GM18858 (cell line): Measurements from ENCODE around the gene PDGFC.

Experiments
- ATAC-seq: cut with Tn5 transposase; IDR thresholded peaks from one replicate; pipeline ENCODE4 v1.9.1; 2021; ENCODE audit not compliant: unreplicated experiment

Gene PDGFC

DNA sequence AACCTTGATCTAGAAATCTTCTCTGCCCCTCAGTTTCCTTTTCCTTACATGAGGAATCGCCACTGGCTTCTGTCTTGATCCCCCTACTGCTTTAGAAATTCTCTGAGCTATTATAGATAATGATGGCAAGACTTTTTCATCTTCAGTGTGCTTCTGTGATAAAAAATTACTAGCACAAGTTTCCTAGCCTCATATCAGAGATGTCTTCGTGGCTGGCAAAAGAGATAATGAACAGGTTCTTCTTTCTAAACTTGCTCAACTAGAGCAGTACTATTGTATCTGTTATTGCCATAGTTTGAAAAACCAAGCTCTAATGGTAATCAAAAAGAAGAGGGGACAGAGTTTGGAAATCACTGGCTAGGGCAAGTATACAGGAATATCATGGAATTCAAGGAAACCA is 4.1 kb upstream of the PDGFC start:
- no peak for ATAC-seq

DNA sequence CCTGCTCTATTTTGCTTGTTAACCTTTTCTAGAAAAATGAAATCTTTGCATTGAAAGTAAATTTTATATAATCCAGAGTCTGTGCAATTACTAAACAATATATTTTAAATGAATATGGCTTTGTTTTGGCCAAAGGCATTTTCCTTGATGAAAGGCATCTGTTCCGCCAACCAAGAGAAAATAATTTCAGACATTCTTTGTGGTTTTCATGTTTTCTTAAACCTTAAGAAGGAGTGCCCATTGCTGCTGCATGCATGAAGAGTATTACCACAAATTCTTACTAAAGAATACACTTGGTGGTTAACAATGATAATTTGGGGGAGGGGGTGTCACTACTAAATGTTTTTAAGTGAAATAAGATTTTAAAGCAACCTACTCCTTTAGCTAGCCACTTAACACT is 2.7 kb upstream of the PDGFC start:
- no peak for ATAC-seq

DNA sequence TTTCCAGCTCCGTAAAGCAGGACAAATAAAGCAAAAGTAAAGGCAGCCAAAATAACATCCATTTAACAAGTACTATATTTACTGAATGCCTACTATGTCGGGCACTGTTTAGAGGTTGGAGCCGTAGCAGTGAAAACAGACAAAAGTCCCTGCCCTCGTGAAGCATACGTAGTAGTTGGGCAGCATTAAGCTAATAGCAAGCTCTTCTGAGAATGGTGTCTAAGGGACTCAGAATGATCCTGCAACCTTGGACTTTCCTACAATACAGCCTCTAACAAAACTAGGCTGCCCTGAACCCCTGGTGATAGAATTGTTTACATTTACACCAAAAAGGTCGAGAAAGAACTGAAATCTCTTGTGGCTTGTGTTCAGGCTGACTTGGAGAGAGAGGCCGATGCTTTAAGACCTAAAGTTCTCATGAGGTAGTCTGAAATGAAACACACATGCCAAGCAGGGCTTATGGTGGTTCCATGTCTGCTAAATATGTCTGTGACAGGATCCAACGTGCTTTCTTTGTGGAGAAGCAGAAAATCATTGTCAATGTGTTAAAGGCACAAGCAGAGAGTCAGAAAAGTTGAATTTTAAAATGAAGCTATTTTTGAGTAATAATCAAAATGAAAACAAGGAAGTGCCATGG is 898 bp upstream of the PDGFC start:
- ATAC-seq = no peak

DNA sequence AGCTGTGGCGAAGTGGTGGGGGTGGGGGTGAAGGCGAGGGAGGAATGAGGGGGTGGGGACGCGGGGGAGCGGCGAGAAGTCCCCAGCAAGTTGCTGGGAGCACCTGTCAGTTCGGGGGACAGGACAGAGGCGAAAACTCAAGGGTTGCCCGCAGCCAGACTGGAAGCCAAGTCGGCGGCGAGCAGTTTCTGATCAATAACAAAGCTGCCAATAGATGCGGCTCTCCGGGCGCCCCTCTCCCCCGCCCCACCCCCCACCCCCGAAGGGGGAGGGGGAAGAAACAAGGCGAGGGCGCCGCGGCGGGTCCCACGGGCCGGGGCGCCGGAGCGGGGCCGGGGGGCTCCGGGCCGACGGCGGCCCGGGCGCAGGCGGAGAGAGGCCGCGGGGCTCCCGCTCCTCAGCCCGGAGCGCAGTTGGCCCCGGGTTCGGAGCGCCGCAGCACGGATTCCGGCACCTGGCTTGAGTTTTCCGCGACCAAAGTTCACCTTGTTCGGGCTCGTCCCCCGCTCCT is 379 bp downstream of the PDGFC start:
- no peak for ATAC-seq

DNA sequence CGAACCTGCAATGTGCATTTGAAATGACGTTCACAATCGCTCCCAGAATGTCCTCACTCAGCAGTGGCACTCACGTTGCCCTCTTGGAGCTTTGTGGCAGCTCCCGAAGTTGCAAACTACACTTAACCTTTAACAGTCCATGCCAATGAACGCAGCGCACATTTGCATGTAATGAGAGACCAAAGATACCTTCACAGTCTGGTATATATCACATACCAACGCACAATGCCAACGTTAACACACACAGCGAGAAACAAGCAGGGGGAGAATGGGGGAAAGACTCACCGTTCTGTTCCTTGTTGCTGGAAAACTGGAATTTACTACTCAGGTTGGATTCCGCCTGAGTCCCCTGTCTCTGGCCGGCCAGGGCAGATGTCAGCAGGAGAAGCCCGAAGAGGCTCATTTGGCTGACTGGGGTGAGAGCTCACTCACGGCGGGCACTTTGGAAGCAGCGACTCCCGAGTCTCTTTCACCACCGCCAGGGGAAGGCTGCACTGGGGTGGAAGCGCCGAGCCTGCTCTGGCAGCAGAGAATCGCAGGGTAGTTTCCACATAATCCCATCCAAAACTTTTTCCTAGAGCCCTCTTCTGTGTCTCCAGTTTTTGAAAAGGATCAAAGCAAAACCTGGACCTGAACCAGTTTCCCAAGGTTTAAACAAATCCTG is 966 bp downstream of the PDGFC start:
- no peak for ATAC-seq

DNA sequence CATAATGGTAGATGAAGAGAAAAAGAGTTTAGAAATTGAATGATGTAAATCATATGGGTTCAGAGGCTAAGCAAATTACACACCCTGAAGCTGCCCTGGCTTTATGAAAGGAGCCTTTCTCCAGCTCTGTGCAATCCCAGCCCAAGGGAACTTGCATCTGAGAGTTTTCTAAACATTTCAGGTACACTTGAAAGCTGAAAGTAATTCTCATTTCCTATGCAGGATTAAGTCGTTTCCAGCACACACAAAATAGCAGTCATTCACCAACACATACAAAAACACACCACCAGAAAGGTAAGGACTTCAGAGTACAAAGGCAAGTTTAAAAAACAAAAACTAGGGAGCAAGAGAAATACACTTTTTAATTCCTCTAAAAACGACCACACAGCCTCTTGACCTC is 1.7 kb downstream of the PDGFC start:
- ATAC-seq = no peak

DNA sequence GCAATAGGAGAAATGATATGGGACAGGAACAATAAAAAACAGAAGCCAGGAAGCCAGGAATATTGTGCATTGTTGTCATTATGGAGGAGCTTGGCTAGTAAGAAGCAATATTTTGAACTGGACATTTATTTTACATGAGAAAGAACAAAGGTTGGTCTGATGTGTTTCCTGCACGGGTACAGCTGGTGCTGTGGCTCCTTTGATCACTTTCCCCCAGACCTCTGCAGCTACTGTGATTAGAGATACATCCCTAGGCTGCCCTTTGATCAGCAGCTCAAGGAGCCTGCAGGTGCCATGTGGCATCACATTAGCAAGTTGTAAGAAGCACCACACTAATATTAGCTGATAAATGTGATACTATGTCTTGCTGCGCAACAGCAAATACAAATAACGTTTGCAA is 2.5 kb downstream of the PDGFC start:
- ATAC-seq = no peak

DNA sequence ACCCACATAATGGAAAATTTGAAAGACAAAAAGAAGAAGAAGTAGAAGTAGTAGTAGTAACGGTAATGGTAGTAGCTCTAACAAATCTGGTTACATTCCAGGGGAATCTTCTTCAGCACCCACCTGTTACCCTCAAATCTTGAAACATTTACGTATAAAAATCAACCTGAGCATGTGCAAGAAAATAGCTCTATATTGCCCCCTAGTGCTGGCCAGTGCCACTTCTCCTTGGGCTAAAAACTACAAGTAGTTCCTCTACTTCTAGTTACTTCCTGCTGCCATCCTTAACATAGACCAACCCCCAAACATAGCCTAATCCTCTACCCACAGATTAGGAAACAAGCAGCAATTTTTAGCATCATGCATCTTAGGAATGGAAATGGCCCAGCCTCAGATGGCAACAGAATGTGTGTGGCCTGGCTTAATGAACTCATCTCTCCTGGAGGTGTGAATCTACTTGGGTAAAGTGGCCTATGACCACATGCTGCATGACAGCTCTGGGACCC is 3.1 kb downstream of the PDGFC start:
- peak; percentile 78 for ATAC-seq

DNA sequence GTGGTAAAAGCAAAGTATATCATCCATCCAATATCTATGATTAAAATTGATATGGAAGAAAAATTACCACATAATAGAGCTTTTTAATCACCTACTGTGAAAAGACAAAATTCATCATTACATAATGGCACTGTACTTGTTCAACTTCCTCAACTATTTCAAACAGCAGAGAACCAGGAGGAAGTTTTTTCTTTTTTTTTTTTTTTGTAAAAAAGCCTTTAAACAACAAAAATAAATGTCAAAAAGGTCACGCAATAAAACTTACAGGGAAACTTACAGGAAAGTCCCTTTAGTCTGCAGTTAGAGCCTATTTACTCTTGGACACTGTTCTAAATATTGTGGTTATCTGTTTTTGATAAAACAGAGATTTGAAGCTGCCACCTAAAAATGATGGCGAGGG is 4.8 kb downstream of the PDGFC start:
- ATAC-seq = no peak

DNA sequence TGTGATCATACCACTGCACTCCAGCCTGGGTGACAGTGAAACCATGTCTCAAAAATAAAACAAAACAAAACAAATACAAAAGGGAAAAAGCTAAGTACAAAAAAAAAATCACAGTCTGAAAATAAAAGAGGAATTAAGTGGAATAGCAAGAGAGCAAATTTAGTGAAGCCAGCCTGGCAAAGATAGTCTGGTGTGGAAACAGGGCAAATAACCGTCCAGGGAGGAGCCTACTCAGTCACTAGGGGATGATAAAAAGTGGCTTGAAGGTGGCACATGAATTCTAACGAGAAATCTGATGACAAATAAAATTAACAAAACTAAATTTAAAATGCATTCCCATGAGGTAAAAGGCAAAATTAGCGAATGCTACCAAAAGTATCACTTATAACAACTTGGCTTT is 8.2 kb downstream of the PDGFC start:
- no peak for ATAC-seq

DNA sequence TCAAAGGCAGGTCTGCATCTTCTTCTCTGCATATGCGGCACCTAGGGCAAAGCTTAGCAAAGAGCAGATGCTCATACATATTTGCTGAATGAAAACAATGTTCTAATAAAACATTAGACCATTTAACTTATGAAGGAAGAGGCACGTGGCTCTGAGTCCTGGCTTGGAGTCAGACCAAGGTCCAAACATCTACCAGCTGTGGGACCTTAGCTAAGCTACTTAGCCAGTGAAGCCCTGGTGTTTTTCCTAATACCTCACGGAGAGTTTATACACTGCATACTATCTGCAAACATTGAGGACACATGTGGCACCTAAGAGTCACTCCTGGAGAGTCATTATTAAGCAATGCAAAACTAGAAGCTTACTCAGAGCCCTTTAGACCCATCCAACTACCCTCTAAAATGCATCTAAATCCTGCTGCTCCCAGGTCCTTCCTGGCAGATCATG is 9.0 kb downstream of the PDGFC start:
- ATAC-seq = no peak

DNA sequence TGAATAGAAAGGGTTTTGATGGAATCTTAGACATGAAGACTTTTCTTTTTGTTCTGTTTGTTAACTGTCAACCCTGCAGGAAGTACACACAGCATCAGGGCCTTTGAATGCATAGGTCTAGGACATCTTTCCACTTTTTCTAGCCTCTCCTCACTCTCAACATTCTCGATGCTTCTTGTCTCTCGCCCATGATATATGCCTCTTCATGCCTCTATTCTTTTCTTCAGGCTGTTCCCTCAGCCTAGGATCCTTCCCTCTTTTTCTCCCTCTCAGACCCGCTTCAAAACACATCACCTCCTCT is 9.6 kb downstream of the PDGFC start:
- no peak for ATAC-seq

DNA sequence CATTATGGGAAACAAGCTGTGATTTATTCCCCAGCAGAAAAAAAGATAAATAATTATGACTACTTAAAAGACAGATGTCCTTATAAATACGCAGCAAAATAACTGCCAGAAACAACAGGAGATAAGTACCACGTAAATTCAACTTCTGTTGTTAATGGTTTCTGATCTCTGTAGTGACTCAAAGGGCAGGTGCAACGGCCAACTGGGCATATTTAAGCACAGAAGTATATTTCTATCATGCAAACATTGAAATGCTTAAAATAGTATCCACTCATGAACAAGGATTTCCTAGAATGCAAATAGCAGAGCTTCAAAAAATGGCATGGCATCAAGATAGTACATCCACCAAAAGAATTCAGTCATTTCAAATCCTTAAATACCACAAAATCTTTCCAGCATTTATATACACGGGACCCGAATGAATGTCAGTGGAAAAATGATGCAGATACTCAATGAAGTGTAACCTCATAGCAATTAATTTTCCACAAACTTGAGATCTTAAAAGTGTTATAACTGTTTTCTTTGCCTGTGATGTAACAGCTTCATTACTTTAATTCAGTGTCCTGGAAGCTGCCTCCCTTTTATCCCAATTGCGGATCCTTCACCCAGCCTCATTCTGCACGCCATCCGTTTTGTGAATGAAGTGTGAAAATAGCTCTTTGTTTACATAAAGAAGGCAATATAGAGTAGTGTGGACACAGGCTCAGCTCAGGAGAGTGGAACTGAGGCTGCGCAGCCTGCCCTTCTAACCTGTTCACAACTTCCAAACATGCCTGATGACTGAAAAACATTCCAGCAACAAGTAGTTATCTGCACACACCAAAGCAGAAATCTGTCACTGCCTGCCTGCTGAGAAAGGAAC is 10.2 kb downstream of the PDGFC start:
- no peak for ATAC-seq

DNA sequence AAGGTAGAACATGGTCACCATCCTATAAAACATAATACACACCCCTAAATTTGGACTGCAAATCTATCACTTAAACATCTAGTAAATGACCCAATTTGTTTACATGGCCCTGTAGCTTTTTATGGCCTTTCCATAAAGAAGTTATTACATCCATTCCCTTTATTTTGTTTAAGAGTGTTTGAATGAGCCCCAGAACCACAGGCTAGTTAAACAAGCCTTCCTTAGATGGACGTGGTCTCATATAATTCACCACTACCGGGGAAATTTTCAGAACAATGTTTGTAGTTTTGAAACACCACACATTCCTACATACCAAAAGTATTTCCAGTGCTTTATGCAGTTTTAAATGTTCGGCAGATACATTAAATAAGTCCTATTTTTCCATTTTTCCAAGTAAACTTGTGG is 12.3 kb downstream of the PDGFC start:
- ATAC-seq = no peak

DNA sequence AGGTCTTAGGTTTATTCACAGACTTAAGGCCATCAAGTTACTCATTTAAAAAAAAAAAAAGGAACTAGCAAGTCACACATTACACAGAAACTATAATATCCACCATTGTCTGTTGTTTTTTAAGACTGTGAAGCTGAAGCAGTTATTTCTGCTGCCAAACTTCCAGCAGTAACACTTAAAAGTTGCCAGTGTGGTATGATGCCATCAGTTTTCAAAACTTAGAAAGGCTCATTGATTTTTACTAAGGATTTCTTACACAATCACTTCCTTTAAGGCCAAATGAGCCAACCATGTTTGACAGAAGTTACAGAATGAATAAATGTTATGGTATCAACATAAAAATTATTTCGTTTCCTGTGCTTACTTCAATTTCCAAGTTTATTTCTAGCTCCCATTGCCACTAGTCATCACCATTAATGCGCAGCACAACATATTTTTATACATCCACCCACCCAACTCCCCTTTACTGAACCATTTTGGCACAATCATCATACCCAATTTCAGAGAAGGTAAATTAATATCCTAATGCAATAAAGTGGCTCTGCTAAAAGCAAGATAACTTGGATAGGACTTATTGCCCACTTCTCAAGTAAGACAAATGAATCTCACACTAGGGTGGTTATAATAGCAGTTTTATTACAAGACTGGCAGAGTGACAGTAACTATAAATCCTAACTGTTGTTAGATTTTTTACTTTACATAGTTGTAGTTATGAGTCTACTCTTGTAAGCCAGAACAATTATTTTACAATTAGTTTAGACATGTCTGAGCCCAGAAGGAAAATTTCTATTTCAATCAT is 13.1 kb downstream of the PDGFC start:
- no peak for ATAC-seq

DNA sequence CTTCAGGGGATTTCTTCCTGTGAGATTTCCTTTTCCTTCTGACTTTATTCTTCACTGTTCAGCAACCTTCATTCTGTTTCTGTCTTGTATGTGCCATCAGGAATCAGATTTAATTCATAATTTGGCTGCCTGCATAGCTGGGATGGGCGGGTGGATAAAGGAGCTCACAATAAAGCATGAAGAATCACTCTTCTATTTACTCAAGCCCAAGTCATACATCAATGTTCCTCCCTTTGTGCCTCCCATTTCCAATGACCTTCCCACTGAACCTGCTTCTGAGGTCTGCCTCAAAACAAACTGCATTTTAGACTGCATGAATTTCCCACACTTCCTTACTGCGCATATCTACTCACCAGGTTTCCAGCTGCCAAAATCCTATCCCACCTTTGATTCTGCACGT is 14.0 kb downstream of the PDGFC start:
- no peak for ATAC-seq

DNA sequence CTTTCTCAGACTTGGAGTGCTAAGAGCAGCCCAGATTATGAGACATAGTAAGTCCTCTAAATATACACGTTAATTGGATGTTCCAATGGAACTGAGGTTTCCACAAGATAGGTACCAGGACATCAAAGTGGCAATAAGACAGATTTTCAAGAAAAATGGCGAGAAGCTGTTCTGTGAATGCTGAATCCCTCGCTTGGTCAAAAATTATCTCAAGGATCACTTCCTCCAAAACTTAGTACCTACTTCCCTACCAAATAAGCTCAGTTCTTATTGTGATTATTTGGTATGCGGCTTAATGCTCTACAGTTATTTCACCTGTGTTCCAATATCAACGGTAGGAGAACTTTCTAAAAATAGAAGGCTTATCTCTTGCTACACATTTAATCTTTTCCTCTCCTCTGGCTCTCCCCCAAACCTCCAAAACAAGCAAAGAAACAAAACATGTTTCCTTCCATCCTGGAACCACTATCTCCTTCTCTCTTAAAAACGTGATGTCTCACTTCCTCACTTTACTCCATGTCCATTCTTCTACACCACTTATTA is 14.7 kb downstream of the PDGFC start:
- no peak for ATAC-seq

DNA sequence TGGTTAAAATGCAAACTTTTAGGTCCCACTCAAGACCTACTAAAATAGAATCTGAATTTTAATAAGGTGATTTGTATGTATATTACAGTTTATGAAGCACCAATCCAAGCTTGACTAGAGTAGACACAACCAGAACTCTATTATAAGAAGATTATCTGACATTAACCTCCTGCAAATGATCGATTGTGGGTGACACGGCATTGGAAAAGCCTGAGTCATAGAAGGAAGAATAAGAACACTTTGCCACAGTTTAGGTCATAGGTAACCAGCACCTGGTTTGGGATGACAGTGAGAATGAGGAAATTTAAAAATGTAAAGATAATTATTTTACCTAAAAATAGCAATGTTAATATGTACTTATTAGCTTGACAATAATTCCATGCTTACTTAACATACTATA is 15.2 kb downstream of the PDGFC start:
- no peak for ATAC-seq

DNA sequence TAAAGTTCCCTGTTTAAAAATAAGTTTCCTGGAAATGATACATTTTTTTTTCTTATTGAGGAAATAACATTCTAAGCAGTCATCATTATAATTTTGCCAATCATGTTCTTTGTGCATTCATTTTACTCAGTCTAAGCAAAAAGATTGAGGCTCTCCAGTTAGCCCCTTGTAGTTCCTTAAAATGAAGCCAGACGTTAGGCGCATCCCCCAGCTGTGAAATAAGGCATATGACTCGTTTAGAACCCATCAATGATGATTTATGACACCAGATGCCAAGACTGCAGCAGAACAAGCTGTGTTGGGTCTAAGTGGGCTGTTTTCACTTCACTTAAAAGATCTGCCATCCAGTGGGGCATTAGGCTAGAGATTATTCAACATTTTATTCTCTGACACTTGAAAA is 17.0 kb downstream of the PDGFC start:
- ATAC-seq = no peak

DNA sequence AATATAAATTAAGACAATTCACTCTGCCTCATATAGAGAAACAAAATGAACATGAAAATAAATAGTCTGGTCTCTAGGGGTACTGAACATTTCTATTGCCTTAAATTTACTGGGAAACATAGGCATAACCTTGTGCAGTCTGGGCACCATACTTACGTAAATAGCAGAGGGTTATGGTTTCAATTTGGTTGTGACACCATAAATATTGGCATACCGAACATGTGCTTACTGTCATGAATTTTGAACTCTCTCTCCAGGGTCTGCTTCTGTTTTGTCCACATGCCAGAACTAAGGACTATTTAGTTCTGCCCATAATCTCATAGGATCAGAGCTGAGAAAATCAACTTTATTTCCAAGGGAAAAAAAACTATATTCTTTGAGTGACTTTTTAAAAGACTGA is 17.6 kb downstream of the PDGFC start:
- ATAC-seq = no peak

DNA sequence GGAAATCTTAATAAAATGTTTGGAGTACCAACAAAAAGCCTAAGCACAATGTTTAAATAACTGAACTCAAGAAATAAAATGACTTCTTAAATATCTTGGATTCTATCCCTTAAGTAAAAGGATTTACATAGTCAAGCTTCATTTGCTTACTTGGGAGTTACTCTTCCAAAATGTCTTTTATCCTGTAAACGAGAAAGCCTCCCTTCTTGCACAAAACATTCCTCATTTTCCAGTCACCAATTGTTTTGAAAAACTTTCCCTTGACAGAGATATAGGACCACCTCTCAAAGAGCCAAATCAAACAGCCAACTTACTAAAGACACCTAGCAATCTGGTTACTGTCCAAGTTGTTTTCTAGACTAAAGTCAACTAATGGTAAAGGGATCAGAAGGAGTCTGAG is 18.6 kb downstream of the PDGFC start:
- ATAC-seq = no peak
